Suppressor macrophage treated with lipopolysaccharide for 1 hour (primary cell): ENCODE results near the gene OAF.
"Not testable (repeated sequence)": the region's sequence is repeated elsewhere in the genome, so short reads cannot be mapped to it uniquely, and the experiment has no call there.

Experiments used
- DNase-seq, 3 donors: peaks; one replicate each; pipeline ENCODE4 v3.0.0-alpha.2; 2020 to 2022

OAF gene

DNA sequence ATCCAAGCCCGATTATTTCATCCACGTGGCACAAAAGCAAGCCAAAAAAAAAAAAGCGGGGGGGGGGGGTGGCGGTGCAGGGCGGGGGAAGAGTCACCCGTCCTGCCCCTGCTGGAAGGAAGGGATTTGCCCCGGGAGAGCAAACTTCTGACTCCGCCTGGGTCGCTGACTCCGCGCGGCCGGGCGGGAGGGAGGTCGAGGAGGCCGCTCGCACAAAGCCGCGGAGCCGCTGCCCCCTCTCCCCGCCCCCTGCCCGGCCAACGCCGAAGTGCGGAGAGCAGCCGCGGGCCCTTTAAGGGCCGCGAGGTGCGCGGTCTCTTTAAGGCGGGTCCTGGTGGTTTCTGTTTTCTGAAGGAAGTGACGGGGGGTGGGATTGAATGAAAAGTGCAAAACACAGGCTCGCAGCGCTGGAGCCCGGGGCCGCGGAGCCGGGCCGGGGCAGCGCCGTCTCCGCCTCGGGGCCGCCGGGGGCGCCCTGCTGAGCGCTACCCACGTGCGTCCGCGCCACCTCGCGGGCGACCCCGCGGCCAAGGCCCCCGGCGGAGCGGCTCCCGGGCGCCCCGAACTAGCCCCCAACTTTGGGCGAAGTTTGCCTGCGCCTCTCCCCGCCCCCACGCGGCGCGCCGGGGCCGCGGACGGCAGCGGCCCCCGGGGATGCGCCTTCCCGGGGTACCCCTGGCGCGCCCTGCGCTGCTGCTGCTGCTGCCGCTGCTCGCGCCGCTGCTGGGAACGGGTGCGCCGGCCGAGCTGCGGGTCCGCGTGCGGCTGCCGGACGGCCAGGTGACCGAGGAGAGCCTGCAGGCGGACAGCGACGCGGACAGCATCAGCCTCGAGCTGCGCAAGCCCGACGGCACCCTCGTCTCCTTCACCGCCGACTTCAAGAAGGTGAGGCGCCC lies at the start of gene OAF:
TSS of gene OAF (plus strand) at position 407 of the 896 bp plus-strand sequence. CDS start at position 655, 248 bp downstream.
- DNase-seq, result peak; percentile 71 to 80 (median 73)

DNA sequence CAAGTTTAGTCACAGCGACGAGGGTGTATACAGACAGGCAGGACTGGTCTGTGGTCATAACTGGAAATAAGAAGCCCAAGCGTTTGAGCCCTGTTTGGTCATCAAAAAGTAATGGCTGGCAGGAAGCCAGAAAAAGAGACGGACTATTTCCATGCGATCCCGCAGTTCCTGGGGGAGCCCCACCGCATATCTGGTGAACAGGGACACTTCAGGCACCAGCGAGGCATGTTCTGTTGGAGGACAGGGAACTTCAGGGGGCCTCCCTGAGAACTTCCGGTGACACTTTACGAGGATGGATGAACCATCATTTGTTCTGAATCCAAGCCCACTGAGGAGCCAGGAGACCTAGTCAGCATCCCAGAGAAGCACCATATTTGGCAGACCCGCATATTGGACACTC lies 43.2 kb upstream of the OAF start:
- DNase-seq, result no peak

DNA sequence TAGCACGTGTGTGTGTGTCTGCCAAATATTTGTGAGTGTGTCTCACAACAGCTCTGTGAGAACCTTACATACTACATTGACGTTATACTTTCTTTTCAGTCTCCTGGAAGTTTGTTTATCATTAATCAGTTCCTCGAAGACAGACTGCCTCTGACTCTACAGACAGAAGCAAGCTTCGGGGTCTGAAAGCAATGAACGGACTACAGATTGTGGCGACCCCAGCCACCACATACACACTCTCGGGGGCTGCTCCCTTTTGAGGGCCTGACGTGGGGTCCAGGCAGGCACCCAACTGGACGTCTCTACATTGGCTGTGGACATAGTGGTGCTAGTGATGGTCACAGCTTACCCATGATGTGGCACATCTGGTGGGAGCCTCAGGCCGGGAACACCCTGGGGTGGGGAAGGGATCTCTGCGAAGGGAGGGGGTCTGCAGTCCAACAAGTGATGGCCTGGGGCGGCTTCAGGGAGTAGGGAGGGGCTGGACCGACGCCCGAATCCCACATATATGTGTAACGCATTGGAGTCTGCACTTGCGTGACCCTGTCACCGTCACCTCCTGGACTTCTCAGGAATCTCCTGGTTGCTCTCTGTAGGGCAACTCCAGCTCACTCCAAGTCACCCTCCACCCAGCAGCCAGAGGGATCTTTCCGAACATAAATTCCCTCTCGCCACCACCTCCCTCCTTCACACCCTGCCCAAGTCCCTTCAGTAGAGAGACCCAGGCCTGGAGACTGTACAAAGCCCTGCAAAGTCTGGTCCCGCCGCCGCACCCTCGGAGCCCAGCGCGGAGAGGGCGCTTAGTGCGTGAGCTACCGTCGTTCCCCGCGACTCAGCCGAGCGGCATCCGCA lies 42.5 kb upstream of the OAF start:
- DNase-seq, result no peak

DNA sequence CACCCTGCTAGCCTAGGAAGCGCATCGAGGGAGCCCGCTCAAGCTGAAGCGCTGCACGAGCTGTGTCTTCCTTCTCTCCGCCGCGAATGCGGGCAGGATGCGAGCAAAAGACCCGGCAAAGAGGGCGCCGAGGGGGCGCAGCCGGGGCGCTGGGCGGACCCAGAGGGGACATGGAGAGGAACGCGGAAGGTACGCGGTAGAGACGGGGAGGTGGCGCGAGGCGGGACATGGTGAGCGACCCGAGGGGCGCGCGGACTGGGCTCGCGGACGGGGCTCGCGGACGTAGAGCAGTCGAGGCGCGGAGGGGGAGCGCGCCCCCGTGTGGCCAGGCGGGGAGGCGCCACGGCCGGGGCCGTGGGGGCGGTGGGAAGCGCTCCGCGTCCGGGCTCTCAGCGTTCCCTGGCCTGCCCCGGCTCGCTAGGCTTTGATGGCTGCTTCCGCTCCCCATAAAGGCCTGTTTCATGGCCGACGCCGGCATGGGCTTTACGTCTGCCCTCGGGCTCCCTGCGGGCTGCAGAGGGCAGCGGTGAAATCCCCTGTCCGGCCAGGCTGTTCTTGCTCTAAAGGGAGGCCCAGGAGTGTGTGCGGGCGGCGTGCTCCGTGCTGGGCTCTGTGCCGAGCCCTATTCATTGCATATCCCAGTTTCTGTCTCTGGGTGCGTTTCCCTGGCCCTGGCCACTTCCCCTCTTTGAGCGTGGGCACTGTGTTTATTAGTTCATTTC lies 41.7 kb upstream of the OAF start:
- peak; percentile 81 to 91 (median 87) for DNase-seq

DNA sequence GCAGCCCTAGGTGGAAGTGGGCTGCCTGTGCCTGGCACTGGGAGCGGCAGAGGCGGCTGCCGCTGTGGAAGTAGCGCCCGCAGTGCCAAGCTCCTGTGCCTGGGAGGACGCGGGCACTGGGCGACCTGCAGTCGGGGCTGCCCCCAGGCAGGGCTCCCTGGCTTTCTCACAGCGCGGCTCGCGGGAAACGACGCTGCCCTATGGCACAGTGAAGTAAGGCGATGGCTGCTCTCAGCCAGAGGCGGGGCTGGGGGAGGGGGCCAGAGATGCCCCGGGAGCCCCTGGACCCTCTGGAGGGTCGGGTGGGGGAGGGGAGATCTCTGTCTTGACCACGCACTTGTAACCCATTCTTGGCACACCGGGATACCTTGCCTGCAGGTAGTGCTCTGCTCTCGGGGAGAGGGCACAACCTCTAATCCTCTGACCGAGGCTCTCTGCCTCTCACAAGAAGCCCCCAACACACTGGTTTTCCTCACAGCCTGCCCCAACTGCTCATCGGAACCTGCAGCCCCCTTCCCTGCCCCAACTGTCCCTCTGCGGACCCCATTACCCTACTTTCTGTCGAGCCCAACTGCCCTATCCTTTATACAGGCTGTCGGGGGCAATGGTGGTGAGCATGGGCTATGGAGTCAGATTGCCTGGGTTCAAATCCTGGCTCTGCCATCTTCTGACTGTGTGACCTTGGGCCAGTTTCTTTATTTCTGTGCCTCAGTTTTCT lies 40.7 kb upstream of the OAF start:
- no peak for DNase-seq

DNA sequence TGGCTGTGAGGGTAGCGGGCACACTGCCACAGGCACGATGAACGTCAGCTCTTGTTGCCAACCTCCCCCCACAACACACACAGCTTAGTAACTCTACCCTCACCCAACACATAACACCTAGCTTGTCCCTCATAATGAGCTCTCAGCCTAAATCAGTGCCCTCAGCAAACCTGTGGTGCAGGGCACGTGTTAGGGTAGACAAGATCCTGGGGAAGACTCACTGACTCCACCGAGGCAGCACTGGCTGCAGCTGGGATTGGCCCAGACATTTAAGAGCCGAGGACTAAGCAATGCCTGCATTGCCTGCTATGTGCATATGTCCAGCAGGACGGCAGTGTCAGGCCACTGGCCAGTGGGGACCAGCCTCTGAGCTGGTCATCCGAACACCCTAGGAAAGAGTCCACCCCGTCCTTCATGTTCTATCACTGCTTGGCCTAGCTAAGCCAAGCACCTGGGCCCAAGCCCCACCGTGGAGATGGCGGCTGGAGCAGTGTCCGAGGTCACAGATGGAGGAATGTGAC lies 40.0 kb upstream of the OAF start:
- DNase-seq, result no peak

DNA sequence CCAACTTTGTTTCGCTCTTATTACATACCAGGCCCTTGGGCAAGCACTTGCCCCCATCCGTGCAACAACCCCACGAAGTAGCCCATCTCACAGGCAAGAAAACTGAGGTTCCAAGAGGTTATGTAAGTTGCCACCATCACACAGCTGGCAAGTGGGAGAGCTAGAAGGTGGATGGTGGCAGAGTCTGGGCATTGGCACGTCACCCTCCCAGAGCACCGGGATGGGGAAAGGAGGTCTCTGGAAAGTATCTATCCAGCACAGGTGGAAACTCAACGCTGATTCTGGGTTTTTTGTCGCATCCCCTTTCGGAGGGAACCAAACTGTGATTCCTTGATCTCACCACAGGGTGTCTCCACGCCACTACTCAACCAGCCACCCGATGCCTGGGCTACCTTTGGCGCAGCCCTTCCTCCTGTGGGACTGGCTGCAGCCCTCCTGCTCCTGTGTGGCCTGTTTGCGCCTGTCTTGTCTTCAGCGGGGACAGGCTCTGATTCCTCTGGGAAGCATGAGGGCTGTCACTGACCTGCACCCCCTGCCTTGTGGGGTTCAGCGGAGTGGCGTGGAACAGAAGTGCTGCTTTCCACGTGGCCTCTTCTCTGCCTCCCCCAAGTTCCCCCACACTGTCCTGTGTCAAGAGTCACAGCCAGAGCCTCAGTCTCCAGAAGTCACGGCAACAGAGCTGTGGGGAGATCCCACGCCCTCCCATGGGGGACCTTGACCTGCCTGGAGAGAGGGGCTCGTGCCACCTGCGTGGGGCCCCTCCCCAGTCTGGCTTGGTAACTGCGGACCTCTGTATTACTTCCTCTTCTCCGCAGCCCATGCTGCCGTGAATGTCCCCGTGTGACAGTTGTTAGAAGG lies 38.5 kb upstream of the OAF start:
- peak; percentile 76 to 82 (median 81) for DNase-seq

DNA sequence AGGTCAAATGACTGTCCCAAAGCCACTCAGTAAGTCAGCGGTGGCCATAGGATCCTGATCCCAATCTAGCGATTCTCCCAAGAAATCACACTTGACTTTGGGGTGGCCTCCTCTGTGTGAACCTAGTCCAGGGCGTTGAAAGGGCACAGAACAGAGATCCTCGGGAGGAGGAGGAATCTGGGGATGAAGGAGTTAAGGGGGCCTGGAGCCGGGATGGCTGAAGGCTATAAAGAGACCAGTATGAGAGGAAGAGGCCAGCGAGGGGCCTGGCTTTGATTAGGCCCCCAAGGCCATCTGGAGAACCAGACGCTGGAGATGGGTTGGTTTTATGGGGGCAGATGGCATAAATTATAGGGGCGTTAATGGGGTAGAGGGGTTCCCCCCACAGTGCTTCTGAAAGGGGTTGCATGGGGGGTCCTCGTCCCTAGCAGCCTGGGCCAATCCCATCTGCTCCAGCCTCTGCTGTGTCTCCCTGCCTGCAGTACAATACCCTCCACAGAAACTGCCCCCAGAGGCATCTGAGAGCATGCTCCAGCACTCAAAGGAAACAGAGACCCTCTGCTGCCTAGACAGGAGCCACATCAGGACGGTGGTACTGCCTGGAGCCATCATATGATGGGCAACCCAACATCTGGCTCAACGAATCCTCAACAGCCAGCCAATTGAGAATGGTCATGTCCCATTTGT lies 37.7 kb upstream of the OAF start:
- no peak for DNase-seq

DNA sequence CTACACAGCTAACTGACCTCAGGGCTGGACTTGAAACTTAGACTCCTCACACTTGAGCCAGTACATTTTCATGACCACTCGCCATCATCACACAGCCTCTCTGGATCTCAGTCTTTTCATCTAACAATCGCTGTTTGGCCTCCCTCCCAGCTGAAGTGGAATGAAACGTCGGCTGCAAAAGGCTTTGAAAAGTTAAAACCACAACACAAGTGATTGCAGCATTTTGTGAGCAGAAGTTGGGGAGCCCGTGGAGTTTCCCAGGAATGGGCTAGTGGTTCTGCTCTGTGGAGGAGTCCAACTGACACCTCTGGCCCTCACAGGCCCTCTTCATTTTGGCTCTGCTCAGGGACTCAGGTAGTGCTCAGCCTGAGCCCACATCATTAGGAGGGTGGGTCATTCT lies 37.0 kb upstream of the OAF start:
- peak; percentile 41 to 56 (median 42) for DNase-seq

DNA sequence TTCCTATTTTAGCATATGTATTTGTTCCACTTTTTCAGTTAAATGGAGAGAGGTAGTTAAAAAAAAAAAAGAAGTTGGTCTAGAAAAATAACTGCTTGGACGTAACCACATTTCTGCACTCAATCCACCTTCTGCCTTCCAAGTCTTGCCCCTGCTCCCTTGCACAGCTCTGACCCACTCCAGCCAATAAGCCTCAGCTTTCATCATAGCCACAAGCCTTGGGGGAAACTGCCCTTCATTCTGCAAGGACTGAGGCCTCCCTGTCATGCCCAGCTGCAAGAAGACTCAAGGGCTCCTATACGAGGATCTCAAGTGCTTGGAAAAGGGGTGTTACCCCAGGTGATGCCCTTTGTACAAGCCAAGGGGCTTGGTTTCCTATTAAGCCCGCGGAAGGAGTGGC lies 36.0 kb upstream of the OAF start:
- no peak for DNase-seq

DNA sequence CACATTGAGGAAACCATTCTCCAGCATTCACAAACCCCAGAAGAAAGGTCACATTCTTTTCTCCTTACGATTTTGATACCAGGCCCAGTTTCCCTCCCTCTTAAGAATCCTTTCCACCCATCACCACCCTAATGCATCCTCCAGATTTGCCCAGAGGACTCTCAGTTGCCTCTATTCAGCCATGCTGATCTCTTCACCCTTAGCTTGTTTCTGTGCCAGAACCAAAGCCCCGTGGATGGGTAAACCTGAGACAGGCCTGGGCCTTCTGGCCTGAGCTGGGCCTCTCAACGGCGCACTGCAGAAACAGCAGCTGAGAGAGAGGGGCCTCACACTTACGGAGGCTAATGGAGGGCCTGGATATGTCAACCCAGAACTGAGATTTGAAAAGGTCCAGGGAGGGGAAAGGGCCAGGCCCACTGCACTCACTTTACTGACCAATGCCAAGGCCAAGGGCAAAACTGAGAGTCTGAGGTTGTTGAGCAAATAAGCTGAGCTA lies 32.2 kb upstream of the OAF start:
- no peak for DNase-seq

DNA sequence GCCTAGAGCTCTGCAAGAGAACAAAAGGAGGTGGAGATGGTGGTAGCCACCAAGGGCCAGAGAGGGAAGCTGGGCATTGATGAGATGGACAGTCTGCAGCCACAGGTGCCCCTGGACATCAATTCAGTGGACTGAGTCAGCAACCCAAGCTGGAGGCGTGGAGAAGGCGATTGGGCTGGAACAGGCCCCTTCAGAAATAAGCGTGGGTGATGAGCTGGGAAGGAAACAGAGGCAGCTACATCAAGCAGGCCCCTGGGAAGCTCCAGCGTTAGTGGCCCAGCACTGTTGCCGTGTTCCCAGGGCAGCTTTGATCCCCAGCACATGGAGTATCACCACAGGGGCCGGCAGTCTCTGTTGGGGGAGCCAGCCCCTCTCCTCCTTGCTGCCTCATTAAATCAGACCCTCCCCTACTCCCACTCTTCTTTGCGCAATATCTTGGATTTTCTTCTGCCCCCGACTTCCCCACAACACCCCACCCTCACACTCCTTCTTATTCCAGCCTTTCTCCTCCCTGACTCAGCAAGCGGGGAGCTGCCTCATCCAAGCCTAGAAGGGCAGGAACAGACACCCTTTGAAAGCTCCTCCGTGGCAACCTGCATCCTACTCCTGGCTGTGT lies 31.7 kb upstream of the OAF start:
- no peak for DNase-seq

DNA sequence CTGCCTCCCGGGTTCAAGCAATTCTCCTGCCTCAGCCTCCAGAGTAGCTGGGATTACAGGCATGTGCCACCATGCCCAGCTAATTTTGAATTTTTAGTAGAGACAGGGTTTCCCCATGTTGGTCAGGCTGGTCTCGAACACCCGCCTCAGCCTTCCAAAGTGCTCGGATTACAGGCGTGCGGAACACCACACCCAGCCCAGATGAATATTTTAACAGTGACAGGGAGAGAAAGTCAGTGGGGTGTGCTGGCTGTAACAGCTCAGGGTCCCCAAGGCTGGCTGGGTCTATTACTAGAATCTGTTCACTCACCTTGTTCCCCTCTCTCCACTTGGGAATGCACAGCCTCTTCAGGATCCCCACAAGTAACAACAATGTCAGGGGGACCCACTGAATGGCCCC lies 30.8 kb upstream of the OAF start:
- DNase-seq, result not testable (repeated sequence)

DNA sequence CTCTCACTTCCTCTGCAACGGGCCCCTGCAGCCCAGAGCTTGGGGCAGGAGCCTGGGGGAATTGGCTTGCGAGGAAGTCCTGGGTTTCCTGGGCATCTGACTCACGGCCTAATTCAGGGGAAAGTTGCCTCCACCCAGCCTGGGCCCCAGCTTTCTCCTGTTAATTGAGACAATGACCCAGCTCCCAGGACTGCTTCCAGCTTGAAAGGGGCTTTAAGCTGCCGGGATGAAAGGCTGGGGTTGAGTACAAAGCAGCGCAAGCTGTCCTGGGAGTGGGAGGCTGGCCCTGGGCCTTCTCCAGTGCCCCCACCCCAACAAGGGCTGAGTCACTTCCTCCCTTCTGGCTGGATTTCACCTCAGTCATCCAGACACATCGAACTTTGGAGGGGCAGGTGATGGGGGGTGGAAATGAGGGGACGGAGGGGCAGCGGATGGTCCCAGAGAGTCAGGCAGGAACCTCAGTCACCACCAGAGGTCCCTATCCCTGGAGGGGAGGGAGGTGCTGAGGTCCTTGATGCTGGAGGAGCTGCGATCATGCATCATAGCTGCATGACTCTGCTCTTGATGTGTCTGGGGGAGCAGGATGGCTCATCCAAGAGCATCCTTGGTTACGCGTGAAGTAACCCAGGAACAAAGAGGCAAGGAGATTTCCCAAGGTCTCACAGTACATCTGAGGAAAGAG lies 30.1 kb upstream of the OAF start:
- peak; percentile 53 to 70 (median 70) for DNase-seq

DNA sequence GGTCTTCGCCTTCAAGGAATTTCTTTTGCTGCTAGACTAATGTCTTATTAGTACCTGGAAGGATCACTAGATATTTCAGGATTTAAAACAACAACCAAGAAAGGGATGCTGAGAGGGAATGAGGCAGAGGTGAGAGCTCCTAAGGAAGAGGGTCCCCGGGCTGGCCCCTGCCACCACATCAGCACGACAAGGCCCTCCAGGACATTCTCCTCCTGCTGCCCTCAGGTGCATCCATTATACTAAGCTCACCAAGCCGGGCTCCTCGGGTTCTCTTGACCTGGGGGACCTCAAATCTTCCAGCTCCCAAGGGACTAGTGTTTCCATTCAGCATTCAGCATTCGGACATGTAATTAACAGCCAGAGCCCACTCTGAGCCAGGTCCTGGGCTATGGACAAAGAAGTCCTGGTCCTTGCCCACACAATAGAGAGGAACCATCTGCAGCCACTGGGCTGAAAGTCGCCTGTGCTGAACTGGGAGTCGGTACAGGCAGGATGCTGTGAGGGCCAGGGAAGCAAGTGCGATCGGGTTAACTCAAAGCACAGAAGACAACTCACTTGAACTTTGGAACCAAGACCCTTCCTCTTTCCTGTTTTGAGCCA lies 29.4 kb upstream of the OAF start:
- no peak for DNase-seq

DNA sequence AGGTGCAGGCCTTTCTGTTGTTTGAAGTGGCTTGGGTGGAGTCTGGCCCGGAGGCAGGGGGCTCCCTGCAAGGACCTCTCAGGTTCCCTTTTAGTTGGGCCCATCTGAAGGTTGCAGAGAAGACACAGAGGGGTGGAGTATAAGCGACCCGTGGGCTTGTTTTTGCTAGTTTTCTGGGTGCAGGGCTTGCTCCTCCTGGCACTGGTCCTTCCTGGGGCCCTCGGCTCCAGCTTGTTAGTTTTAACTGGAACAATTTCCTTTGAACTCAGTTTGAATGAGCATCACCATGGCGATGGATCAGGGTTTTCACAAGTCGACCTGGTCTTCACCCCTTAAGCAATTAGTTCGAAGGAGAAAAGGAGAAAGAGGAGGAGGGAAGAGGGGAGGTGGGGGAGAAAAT lies 28.5 kb upstream of the OAF start:
- no peak for DNase-seq

DNA sequence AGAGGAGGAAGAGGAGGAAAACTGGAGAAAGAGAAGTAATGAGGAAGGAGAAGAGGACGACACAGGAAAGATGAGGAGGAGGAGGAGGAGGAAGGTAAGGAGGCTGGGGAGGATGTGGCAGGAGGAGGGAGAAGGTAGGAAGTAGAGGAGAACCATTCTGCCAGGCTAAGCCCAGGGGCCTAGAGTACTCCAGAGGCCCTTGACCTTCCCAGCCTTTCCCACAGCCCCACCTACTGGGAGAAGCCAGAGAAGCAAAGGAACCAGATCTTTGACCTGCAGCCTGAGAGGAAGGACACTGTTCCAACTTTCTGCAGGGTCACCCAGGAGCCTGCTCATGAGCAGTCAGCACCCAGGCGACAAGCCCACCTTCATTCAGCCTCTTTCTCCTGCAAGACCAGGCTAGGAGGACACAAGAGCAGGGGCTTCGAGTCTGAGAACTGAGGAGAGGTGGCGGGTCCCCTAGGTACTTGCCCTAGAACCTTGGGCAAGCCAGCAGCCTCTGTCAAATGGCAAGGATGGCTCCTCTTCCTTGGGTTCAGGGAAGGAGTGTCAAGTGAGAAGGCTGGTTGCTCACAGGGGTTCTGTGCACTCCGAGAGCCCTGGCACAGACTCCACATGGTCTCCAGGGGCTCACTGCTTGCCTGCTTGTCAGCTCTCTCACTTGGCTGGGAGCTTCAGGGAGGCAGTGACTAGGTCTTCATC lies 27.9 kb upstream of the OAF start:
- peak; percentile 47 to 70 (median 49) for DNase-seq

DNA sequence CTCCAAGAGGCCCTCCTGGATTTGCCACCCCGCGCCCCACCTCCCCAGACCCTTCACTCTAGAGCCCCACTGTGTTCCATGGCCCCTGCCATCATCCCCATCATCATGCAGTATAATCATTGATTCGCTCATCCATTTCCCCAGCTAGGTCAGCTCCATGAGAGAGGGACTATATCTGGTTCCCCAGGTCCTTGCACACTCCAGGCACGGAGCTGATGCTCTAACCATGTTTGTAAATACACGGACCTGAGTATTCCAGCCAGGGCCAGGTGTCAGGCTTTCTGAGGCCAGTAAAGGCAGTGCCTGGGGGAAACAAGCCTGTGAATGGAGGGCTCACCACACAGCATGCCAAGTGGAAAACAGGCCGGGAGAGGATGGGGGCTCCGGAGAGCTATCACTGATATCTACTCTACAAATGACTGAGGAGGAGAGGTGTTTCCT lies 27.1 kb upstream of the OAF start:
- DNase-seq, result no peak
